ENCODE results near the gene MSS51. TPM values are rescaled to one million over a fixed set of nuclear protein-coding genes. Genes with fewer than 3 reads are reported as not detected.

MSS51 gene
- 0.33 to 0.71 TPM (median 0.40 TPM) in 5 replicates for total RNA-seq (2022; extraction: Qiagen RNA extraction)

DNA sequence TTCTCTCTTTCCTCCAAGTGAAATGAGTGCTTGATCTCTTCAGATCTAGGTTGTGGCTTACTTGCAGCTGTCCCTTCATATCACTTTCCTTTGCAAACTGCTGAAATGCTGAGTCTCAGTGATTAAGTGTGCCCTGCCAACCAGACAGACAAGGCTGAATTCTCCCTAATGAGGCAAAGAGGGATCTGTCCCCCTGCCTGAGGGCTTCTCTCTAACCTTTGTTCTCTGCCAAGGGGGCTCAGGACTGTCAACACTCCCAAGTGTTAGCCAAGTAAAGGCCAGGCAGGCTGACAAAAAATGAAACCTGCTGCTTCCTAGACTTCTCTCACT lies at the start of gene MSS51:
Gene MSS51 (minus strand): TSS at position 24 of the 330 bp plus-strand sequence. CDS start 5,277 bp downstream, outside the sequence.

DNA sequence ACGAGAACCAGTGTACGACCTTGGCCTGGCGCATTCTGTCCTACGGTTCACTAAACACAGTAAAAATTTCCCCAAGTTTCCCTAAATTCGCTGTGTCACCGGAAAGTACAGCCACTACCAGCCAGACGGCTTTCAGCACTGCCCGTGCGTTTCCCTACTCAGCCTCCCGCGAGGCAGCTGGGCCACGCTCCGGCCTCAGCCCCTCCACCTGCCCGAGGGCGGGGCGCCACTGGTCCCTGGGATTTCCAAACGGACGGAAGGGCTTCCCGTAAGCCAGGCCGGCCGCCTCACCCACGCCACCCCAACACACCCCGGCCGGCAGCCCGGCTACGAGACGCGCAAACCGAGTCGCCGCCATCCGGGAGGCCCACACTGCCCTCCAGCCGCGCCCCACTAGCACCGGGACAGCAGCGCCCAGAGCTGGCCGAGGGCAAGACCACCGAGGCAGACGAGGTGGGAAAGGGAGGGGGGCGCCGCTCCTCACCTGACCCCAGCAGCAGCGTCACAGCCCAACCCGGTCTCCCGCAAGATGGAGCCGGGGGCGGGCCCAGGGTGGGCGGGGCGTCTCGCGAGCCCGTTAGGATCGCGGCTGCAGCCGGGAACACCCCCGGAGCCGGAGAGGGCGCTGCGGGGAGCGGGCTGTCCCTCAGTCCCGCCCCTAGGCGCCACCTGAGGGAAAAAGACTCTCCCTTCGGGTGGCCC lies 19.7 kb downstream of the MSS51 start, which contains the start of gene ANXA7:
Gene ANXA7 (minus strand): TSS at position 531 of the 702 bp plus-strand sequence. CDS start 13,202 bp downstream, outside the sequence.

Other genes starting within 250 kb of the MSS51 start
- gene DNAJC9, start 186.3 kb downstream of the MSS51 start, total RNA-seq (2022; extraction: Qiagen RNA extraction): 49.2 to 53.1 TPM (median 50.1 TPM) in 5 replicates
- gene MRPS16, start 180.9 kb downstream of the MSS51 start, total RNA-seq (2022; extraction: Qiagen RNA extraction): 125 to 186 TPM (median 176 TPM) in 5 replicates
- 0.10 to 0.25 TPM (median 0.21 TPM) in 5 replicates for gene CFAP70, start 74.7 kb downstream of the MSS51 start, total RNA-seq (2022; extraction: Qiagen RNA extraction)
- 108 to 121 TPM (median 113 TPM) in 5 replicates for gene ANXA7, start 19.5 kb downstream of the MSS51 start, total RNA-seq (2022; extraction: Qiagen RNA extraction)
- 16.0 to 20.4 TPM (median 17.8 TPM) in 5 replicates for gene PPP3CB, start 62.5 kb upstream of the MSS51 start, total RNA-seq (2022; extraction: Qiagen RNA extraction)
- 9.5 to 12.0 TPM (median 11.5 TPM) in 5 replicates for gene USP54, start 157.8 kb upstream of the MSS51 start, total RNA-seq (2022; extraction: Qiagen RNA extraction)
- gene MYOZ1, start 207.9 kb upstream of the MSS51 start, total RNA-seq (2022; extraction: Qiagen RNA extraction): not detected in 5 replicates
- gene SYNPO2L, start 222.5 kb upstream of the MSS51 start, total RNA-seq (2022; extraction: Qiagen RNA extraction): 0.01 to 0.03 TPM (median 0.03 TPM) in 3 of 5 replicates, not detected in the others